ENCODE measurements around the gene HSPA12A. TPM values are rescaled to one million over a fixed set of nuclear protein-coding genes. Genes with fewer than 3 reads are reported as not detected.
A peak's percentile ranks its signal among the peaks of the same experiment; 100 is the strongest.

Gene HSPA12A
- total RNA-seq, 1 donor from 2014 or later = 86.9 TPM

DNA sequence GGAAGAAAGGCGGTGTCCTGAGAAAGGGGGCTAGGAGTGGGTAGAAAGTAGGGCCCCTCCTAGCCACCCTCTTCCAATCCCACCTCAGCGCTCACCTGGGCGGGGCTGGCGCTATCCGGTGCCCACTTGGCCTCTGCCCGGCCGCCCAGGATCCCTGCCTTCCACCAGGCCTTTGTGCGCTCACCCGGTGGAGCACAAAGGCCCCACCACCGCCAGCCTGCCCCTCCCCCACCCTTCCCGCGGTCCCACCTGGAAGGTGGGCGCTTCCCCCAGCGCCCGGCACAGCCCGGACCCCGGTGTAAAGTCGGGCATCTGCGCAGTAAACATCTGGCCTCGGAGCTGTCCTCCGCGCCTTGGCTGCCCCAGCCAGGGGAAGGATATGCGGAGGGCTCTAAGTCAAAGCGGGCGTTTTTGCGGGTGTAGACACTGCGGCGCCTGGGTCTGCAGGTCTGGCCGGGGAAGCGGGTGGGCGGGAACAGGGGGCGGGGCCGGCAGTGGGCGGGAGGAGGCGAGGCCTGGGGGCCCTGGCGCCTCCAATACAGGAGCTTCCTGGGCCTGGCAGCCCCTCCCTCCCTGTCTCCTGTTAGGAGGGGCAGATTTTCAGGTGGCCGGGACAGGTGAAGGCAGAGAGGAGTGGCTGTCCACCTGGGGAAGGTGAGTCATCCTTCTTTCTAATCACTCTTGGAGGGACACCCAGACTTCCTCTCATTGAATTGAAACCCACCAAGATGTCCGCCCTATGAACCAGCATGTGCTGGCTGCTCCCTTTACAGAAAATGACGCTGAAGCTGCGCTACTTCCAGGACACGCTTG, 72.3 kb downstream of the HSPA12A start:
- DNase-seq (ENCODE audit: low spot score) = peak; percentile 81

DNA sequence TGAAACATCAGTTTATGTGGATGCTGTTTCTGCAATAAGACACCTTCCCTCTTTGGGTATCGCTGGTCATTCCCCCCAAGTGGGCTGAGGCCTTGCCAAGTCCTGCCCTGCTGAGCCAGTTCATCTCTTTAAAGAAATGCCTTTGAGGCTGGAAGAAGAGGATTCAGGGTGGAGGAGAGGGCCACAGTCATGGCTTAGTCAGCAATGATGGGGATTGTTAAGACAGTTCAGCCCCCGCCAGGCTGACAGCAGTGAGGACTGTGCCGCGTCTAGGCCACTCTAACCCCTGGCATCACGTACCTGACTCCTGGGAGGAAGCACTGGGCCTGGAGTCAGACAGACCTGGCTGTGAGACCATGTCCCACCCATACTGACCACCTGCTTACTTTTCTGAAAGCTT, 73.3 kb downstream of the HSPA12A start:
- DNase-seq (ENCODE audit: low spot score) = no peak

DNA sequence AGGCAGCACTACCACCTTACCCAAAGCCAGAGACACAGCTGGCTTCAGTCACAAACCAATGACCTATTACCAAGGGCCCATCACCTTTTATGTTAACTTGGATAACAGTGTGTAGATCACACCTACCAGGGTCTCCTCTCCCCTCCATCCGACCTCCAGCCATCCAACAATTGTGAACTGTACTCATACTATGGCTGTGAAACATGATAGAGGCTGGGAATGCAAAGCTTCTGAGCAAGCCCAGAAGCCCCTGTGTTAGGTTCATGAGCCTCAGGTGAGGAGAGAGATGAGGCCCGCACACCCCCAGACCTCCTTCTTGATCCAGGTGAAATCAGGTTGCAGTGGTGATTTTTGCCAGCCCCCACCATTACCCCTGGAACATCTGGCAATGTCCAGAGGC, 73.9 kb downstream of the HSPA12A start:
- no peak for DNase-seq (ENCODE audit: low spot score)

DNA sequence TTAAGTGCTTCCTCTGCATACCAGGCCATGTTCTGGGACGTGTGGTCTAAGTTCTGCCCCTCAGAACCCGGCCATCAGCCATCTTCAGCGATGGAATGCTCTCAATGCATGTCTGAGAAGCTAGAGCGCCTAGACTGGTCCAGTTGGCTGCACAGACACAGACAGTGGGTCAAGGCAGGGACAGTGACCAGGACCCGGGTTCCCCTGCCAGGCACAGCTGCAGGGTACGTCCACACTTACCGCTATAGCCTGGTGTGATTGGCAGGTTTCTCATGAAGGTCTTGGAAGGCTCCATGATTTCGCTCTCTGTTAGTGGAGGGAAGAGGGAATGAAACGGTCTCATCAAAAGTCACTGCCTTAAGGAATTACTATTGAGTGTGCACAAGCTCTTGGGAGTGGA, 74.3 kb downstream of the HSPA12A start:
- DNase-seq (ENCODE audit: low spot score) = no peak

DNA sequence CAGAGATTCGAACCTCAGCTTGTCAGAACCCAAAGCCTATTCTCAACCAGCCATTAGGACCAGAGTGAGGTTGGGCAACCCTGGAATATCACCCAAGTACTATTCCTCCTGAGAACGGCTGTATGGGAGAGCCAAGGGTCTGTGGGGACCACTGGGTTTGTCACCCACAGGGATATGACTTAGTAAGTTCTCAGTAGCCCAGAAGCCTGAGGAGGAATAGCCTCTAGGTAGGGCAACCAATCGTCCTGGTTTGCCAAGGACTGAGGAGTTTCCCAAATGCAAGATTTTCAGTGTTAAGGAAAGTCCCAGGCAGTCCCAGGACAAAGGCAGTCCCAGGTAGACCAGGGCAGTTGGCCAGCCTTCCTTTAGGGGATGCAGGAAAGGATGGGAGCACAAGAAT, 74.9 kb downstream of the HSPA12A start:
- DNase-seq (ENCODE audit: low spot score) = no peak

DNA sequence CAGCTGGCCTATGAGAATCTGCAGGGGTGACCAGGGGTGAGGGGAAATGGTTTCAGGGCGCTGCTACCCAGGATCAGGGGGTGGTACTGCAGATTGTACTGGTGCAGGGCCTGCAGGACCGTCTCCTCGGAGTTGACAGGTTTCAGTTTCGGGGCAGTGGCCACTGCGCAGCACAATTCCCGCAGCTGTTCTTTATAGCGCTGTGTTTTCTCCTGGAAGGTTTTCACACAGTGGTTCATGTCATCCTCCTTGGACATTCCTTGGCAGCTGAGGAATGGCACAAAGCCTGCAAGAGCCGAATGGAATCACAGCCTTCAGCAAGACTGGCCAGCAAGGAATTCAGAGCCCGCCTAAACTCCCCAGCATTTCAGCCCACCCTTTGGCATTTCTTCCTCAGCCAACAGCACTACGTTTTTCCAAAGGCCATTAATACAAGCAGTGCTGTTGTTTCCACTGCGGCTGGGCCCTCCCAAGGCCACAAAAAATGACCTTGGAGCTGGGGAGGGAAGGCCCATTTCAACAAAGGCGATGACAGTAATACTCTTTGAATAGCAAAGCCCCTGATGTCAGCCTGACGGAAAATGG, 76.7 kb downstream of the HSPA12A start:
- DNase-seq (ENCODE audit: low spot score) = no peak

DNA sequence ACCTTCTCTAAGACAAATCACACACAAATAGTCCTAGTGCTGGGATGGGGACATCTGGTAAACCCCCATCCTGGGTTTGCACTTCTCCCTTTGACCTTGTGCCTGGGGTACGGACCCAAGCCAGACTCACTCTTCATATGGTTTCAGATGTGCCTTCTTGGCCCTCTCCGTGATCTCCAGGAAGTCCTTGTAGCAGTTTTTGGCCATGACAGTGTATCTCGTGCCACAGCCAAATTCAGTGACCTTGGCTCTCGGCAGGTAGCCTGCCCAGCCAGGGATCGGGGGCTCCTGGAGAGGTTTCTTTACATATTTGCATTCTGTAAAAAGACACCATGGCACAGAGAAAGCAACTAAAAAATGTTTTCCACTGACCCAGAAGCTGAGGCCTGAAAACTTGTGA, 77.7 kb downstream of the HSPA12A start:
- no peak for DNase-seq (ENCODE audit: low spot score)

DNA sequence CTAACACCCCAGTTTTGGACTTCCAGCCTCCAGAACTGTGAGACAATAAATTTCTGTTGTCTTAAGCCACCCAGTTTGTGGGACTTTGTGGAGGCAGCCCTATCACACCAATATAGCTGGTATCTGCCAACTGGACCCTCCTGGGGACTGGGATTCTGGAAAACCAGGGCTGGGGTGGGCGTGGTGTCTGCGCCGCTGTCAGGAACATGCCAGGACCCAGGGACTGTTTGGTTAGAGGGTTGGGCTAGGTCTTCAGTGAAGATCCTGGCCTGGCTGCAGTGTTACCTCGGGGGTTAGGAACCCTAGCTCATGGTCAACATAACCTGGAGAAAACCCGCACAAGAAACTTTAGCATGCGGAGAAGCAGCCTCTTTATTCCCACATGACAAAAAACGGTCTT, 79.0 kb downstream of the HSPA12A start:
- DNase-seq (ENCODE audit: low spot score) = no peak

DNA sequence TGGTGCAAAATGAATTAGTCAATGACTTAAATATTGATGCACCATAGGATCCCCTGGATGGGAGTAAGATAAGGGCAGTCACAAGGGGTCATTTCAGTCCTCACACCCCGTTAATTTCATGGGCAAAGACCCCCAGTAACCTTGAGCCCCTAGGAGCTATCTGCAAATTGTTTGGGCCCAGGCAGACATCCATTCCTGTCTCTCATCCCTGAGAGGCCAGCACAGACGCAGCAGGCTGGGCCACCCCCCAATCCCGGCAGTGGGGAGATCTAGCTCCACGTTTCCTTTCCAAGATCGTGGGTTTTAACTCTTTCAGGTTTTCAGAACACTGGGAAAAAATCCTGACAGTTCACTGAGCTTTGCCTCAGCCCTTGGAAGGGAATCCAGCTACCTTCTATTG, 81.5 kb downstream of the HSPA12A start:
- no peak for DNase-seq (ENCODE audit: low spot score)

DNA sequence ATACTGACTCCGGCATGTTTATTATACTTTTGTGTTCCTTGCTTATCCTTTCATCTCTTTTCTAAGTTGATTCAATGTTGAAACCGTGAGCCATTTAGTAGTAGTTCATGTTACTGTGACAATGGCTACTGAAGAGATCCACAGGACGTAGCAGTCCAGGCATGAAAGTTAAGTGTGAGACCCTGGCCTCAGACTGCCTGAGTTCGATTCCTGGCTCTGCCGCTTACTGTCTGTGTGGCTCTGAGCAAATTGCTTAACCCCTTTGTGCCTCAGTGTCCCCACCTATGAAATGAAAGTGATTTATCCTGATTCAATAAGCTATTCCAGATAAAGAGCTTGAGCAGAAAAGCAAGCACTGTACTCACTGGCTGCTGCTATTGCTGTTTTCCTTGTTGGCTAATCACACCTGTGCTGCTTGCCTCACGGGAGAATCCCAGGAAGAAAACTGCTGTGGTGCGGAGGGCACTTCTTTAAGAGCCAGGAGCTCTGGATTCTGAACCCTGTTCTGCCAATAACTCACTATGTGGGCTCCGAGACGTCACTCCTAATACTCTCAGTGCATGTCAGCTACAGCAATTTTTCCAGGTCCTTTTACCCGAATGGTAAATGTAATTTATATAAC, 83.2 kb downstream of the HSPA12A start:
- DNase-seq (ENCODE audit: low spot score) = no peak

DNA sequence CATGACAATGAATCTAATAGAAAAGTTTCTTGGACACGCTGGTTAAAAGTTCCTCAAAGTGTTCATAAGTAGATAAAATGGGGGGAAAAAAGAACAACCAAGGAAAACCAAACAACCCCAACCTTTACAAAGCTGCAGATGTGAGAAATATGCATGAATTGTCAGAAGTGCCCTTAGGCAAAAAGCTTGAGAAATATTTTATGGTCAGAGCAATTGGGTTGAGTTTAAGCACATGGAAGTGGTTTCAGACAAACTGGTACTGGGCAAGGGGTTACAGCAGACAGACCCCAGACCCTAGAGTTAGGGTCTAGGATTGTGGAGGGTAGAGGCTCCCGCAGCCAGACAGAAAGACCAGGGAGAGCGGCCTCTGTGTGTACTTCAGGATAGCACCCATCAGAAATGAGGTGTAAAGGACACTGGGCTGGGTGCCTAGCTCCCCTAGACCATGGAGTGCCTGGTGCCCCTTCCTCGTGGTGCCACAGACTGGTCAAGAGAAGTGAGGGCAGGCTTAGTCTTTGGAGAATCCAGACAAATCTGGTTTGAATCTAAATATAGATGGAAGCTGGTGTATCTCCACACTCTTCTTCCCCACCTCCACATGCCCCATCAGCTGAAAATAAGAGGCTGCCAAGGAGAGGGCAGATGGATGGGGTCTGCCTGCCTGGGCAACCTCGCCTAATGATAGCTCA, 84.4 kb downstream of the HSPA12A start:
- no peak for DNase-seq (ENCODE audit: low spot score)

DNA sequence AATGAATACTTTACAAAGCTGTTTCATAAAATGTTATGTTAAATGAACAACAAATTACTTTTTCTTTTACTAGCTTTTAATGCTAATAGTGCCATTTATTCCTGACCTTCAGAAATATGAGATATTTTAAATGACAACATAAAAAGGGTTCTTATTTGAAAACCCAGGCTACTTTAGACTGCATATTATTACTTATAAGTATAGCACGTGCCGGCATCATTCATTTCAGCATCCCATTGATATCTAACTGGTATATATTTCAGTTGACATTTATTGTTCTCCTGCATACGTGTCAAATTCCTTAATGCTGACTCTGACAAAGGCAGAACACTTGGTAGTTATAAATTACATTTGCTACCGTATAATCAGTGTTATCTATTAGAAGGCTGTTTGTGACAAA, 86.3 kb downstream of the HSPA12A start:
- DNase-seq (ENCODE audit: low spot score) = no peak

DNA sequence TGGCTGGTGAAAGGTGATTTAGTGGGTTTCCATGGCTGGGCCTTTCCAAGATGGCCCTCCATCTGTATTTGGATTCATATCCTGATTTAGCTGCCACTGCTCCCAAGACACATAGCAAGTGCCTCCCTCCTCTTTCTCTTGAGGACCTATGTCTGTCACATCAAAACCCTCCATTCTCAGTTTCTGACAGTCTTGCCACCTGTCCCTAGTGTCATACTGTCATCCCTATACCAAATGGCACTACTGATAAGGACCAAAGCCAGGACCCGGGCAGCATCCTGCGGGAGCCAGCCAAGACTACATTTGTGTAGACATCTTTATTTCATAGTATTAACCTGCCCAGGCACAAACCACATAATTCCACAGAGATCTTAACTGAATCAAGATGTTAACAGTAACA, 86.8 kb downstream of the HSPA12A start:
- no peak for DNase-seq (ENCODE audit: low spot score)

DNA sequence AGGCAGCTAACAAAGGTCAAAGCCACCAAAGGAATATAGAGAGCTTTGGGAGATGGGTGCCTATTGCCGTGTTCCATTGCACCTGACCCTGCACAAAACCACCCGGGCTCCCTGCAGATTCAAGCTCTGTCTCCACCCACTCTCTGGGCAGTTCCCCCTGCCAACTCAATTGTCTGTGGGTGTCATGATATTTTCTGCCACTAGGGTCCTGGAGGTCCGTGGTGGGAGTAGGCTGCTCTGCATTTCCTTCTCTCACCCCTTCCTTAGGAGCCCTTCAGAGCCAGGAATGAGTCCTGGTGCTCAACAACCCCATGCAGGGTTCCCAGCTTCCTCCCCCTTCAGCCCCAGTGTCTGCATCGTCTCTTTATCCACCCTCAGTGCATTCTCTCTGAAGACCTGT, 87.5 kb downstream of the HSPA12A start:
- no peak for DNase-seq (ENCODE audit: low spot score)

DNA sequence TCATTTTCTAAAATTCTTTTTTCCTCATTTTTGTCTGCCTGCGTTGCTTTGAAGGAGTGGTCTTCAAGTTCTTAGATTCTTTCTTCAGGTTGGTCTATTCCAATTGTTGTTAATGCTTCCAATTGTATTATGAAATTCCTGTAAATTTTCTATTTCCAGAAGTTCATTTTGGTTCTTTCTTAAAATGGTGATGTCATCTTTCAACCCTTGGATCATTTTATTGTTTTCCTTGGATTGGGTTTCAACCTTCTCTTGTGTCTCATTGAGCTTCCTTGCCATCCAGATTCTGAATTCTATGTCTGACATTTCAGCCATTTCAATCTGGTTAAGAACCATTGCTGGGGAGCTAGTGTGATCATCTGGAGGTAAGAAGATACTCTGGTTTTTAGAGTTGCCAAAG, 88.5 kb downstream of the HSPA12A start:
- DNase-seq (ENCODE audit: low spot score) = no peak

DNA sequence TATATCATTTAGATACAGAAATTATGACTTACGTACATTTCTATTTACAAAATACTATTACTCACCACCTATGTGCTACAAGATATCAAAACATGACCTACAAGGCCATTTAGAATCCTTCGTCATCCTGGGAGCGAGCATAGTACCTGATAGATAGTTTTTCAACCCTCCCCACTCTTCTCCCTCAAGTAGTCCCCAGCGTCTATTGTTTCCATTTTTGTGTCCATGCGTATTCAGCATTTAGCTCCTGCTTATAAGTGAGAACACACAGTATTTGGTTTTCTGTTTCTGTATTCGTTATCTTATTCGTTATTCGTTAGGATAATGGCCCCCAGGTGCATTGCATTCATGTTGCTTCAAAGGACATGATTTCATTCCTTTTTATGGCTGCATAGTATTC, 93.5 kb downstream of the HSPA12A start:
- no peak for DNase-seq (ENCODE audit: low spot score)

DNA sequence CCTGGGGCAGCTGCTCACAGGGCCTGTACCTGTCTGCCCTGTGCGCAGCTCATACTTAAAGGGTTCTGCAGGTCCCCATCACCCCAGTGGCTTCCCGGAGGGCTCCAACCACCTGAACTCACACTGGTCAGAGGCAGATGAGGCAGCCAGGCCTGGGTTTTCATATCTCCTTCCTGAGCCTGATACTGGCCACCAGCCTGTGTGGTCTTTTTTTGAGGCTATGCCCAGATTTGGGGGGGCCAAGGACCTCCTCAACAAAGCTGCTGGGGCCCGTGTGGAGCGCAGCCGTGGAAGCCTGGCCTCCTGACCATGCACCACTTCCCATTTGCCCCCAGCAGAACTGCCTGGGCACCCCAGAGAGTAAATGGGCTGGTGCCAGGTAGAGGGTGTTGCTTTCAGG, 95.9 kb downstream of the HSPA12A start:
- DNase-seq (ENCODE audit: low spot score) = peak; percentile 53

DNA sequence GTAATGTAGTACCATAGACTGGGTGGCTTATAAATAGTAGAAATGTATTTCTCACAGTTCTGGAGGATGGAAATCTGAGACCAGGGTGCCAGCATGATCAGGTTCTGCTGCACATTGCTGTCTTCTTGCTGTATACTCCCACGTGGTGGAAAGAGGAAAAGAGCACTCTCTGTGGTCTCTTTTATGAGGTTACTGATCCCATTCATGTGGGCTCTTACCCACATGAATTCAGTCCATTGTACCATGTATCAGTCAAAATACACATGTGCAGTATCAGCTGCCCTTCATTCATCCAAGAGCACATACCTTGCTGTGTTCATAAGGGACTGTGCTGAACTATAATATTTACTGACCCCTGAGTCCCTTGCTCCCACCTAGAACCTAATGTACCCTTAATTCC, 104.5 kb downstream of the HSPA12A start:
- DNase-seq (ENCODE audit: low spot score) = no peak

DNA sequence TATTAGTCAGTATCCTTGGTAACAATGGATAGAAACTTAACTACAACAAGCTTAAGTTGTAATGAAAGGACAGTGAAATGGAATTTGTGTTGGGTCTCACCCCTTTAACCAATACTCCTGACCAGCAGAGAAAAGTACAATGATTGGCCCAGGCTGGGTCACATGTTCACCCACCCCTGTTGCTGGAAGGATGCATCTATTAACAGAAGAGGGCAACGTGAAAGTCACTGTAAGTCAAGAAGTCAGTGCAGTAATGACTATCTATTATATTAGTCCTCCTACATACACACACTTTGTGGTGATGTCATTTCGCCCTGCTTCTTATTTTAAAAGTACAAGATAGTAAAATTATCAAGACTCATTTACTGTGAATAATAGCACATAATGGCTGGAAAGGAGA, 105.4 kb downstream of the HSPA12A start:
- no peak for DNase-seq (ENCODE audit: low spot score)

DNA sequence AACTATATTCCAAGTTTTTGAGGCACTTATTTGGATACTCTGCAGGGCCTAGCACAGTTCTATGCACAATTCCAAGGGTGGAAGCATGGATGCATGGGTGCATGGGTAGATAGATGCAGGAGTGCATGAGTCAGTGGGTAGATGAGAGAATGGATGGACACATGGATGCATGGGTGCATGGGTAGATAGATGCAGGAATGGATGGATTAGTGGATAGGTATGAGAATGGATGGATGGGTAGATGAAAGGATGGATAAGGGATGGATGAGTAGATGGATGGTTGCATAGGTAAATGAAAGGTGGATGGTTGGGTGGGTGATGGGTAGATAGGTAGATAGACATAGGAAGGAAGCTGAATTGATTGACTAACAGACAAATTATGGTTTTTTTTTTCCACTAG, 106.0 kb downstream of the HSPA12A start:
- DNase-seq (ENCODE audit: low spot score) = no peak

DNA sequence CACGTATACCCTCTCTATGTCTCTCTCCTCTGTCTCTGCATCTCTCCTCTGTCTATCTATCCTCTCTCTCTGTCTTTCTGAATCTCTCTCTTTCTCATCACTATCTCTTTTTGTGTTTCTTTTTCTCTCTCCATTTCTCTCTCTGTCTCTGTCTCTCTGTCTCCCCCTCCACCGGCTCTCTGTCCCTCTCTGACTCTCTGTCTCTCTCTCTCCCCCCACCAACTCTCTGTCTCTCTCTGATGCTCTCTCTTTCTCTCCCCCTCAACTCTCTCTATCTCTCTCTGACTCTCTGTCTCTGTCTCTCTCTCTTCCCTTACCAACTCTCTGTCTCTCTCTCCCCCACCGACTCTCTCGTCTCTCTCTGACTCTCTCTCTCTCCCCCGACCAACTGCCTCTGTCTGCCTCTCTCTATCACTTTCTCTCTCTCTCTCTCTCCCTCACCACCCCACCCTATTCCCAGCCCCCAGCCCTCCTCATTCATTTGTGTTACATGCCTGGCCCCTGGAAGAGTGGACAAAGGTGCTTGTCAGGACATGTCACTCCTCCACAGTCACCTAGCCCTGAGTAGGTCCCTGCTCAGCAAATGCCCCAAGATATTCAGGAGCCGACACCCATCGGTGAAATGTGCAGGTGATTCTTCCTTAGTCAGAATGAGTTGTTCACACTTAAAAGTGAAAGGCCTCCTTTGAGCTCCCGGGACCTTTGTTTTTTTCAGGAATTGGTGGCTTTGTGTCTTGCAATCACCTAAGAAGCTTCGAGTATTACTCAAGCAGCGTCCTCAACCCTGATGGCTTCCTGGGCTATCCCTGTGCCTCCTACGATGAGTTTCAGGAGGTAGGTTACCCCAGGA, 108.0 kb downstream of the HSPA12A start:
- DNase-seq (ENCODE audit: low spot score) = peak; percentile 39
